Kidney (tissue), 22 donors: ENCODE measurements around the gene GRIN2B. TPM values are rescaled to one million over a fixed set of nuclear protein-coding genes. Genes with fewer than 3 reads are reported as not detected.

Experiments
- DNase-seq, 5 donors: peaks; one replicate each; pipeline ENCODE4 v3.0.0-alpha.2; 2013 to 2020
- FAIRE-seq: peaks from 2 replicates; lab custom pipeline; 2012; peaks lifted over from hg19 to GRCh38; lab: Jason Lieb, UNC
- H3K27ac ChIP-seq, 2 donors: one replicate each; pipeline ENCODE4 v1.7.0; 2013; ENCODE audit warnings: low read depth in 2 of 2, low read length in 2 of 2, inconsistent platforms in 1 of 2
- H3K27me3 ChIP-seq: one replicate; pipeline ENCODE4 v1.7.1; 2013; ENCODE audit warnings: low read length, inconsistent platforms; ENCODE audit not compliant: control insufficient read depth, insufficient read depth
- H3K36me3 ChIP-seq, 3 donors: one replicate each; pipeline versions ENCODE4 v1.7.0 to v1.7.1; 2013; ENCODE audit warnings: low read length in 3 of 3, control low read depth in 1 of 3, inconsistent platforms in 1 of 3; ENCODE audit not compliant: insufficient read depth in 3 of 3, control insufficient read depth in 2 of 3
- H3K4me1 ChIP-seq, 3 donors: one replicate each; pipeline versions ENCODE4 v1.7.0 to v1.7.1; 2013; ENCODE audit warnings: low read length in 3 of 3, inconsistent platforms in 1 of 3, low read depth in 1 of 3; ENCODE audit not compliant: control insufficient read depth in 2 of 3, insufficient read depth in 2 of 3
- H3K4me3 ChIP-seq, 3 donors: one replicate each; pipeline versions ENCODE4 v1.7.0 to v1.8.1; 2013; ENCODE audit warnings: low read length in 3 of 3, control low read depth in 1 of 3, inconsistent platforms in 1 of 3
- H3K9ac ChIP-seq, 3 donors: one replicate each; pipeline versions ENCODE4 v1.7.0 to v1.7.1; 2013; ENCODE audit warnings: low read length in 3 of 3, control low read depth in 1 of 3, inconsistent platforms in 1 of 3
- H3K9me3 ChIP-seq, 3 donors: one replicate each; pipeline versions ENCODE4 v1.7.0 to v1.7.1; 2013; ENCODE audit warnings: low read length in 3 of 3, control low read depth in 1 of 3, inconsistent platforms in 1 of 3; ENCODE audit not compliant: control insufficient read depth in 2 of 3, insufficient read depth in 1 of 3
- intact Hi-C: fragments of 100-400 bp; cut with DNase I; formaldehyde crosslinking; loops from one replicate; pipeline ENCODE4 v1.11.1; 2022
- long read RNA-seq, 10 donors: library from polyadenylated mRNA in 1 of 10; unstranded in 1 of 10; transcript quantifications; one replicate each; pipeline ENCODE4 v2.0.0 and lab custom pipeline, GENCODE V29; 2021 to 2026
- polyA plus RNA-seq: library from polyadenylated mRNA; stranded (reverse); fragments of 350-450 nt; fragmentation: Illumina TruSeq; extraction: RNeasy Lipid Tissue Mini Kit (QIAGEN cat#74804); gene quantifications from one replicate; pipeline ENCODE4 v1.2.3, GENCODE V29; 2014; ENCODE audit warnings: low read depth, low replicate concordance; ENCODE audit not compliant: insufficient read depth
- total RNA-seq: library from RNA; stranded (reverse); fragmentation: NEBNext Ultra II Directional; extraction: Animal tissue kit (Norgen Biotek cat#: 25700); gene quantifications from one replicate; pipeline ENCODE4 v1.2.1, GENCODE V29; 2021
- TF ChIP-seq, protein P1 (sequence below): IDR thresholded peaks from 3 replicates; pipeline ENCODE4 v1.5.1; 2012; ENCODE audit warnings: mild to moderate bottlenecking, moderate library complexity, borderline replicate concordance; ENCODE audit not compliant: insufficient read depth; ENCODE audit errors: extremely low read depth
- donor health status: control.
- donor health status: control.
- donor health status: control.
- donor health status: control.
- donor health status: control.
- donor health status: DM: yes; HTN: yes; CAD: no.
- donor health status: Normal renal cell carcinoma (clear cell type).

GRIN2B gene
- total RNA-seq (0.63 TPM), polyA plus RNA-seq (0.26 TPM)
- long read RNA-seq, donor 1: 0 reads
- long read RNA-seq, donor 2: 0 reads
- long read RNA-seq, donor 3: 0 reads
- long read RNA-seq, donor 4: 0 reads
- long read RNA-seq, donor 5: 0 reads
- long read RNA-seq, donor 6: 0 reads
- long read RNA-seq, donor 7, partial matches to known transcripts: 0 of 1 reads
- long read RNA-seq, donor 7, other reads (novel, unspliced or antisense): 1 of 1 reads
- long read RNA-seq, donor 8: 0 reads
- long read RNA-seq, donor 9: 0 reads
- long read RNA-seq, donor 10: 0 reads

- Histone ChIP-seq H3K9me3 (no peaks in the 10 kb centered on the region), H3K27me3 (peaks cover 9% of the 10 kb centered on the region), H3K9ac (peak within 1 kb of the TSS in 1 of 3 donors; percentile 69), H3K36me3 (no peaks in the 10 kb centered on the region), H3K4me1 (peaks cover 0 to 4% (median 0%) of the 10 kb centered on the region in 3 donors), H3K4me3 (peak within 1 kb of the TSS; percentile 45 to 79 (median 49)), H3K27ac (no peak within 1 kb of the TSS)
- intact Hi-C loops: no loop called here
- TF ChIP-seq, protein P1, sequence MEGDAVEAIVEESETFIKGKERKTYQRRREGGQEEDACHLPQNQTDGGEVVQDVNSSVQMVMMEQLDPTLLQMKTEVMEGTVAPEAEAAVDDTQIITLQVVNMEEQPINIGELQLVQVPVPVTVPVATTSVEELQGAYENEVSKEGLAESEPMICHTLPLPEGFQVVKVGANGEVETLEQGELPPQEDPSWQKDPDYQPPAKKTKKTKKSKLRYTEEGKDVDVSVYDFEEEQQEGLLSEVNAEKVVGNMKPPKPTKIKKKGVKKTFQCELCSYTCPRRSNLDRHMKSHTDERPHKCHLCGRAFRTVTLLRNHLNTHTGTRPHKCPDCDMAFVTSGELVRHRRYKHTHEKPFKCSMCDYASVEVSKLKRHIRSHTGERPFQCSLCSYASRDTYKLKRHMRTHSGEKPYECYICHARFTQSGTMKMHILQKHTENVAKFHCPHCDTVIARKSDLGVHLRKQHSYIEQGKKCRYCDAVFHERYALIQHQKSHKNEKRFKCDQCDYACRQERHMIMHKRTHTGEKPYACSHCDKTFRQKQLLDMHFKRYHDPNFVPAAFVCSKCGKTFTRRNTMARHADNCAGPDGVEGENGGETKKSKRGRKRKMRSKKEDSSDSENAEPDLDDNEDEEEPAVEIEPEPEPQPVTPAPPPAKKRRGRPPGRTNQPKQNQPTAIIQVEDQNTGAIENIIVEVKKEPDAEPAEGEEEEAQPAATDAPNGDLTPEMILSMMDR: no peak
- DNase-seq (peak in 4 of 5 donors; percentile 59 to 84 (median 75)), FAIRE-seq (no peak)
Measured at GRCh38 chr12:13981296-13981962, at the start of gene GRIN2B. Gene GRIN2B (minus strand): TSS chr12:13981602. CDS start chr12:13866208, 115,394 bp downstream.

DNA sequence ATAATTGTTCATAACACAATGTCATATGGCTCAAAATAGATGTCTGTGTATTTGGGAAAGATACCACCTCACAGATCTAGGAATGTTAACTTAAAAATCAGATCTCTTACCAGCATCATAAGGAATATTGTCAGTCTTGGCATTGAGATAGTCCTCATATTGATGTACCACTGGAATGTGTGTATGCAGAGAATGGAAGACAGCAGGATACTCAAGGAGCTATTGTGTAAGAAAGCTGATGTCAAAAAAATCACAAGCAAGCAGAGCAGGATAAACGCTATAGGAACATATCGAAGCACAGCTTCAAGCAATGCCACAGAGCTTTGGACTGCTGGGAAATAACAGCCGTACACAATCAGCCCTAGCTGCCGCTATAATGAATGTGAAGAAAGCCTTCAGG, 45.1 kb upstream of the GRIN2B start:
- H3K27me3 ChIP-seq: no peaks in the 10 kb centered on the region
- H3K4me3 ChIP-seq: no peak overlapping the region
- H3K9ac ChIP-seq: no peak overlapping the region
- no peak overlapping the region for H3K27ac ChIP-seq
- H3K4me1 ChIP-seq: no peaks in the 10 kb centered on the region
- intact Hi-C loops: no loop called here
- DNase-seq (no peak), FAIRE-seq (no peak)
- no peaks in the 10 kb centered on the region for H3K9me3 ChIP-seq
- H3K36me3 ChIP-seq: no peaks in the 10 kb centered on the region
- TF ChIP-seq, protein P1: no peak

DNA sequence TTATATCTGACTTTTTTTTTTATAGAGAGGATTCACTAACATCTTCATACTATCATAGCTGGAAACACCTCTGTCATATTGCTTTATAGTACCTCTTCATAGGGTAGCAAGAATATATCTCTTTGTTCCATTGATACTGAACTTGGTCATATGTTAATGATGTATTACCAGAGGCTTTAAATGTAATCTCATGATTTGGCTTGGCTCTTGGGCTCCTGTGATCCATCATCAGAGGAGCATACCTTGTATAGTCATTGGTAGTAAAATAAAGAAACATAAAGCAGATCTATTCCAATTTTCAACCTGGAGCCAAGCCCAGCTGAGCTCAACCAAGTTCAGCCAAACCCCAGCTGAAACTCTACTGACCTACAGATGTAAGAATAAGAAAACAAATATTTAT, 43.2 kb upstream of the GRIN2B start:
- no peak overlapping the region for H3K9ac ChIP-seq
- H3K4me1 ChIP-seq: no peaks in the 10 kb centered on the region
- no peaks in the 10 kb centered on the region for H3K27me3 ChIP-seq
- no peak overlapping the region for H3K27ac ChIP-seq
- FAIRE-seq (no peak), DNase-seq (no peak)
- intact Hi-C loops: no loop called here
- H3K4me3 ChIP-seq: no peak overlapping the region
- TF ChIP-seq, protein P1: no peak
- no peaks in the 10 kb centered on the region for H3K9me3 ChIP-seq
- H3K36me3 ChIP-seq: no peaks in the 10 kb centered on the region
